DOHH2 (cell line): ENCODE data around the gene AOC3.

Source experiments
- H3F3A ChIP-seq: fragments of 200-600 bp; sonication (generic), shearing (Covaris generic); 2 replicates; pipeline ENCODE4 v1.6.0; 2016; ENCODE audit warnings: antibody characterized with exemption, mild to moderate bottlenecking; ENCODE audit not compliant: control insufficient read depth, insufficient read depth
- H3K27ac ChIP-seq: fragments of 200-600 bp; sonication (generic); 2 replicates; pipeline ENCODE4 v1.5.1; 2014; ENCODE audit warnings: low read depth, mild to moderate bottlenecking, low read length, moderate library complexity
- H3K27me3 ChIP-seq: fragments of 200-600 bp; sonication (generic); 2 replicates; pipeline ENCODE4 v1.6.1; 2014; ENCODE audit warnings: mild to moderate bottlenecking, low read length, mixed read lengths; ENCODE audit not compliant: control insufficient read depth
- H3K36me3 ChIP-seq: fragments of 200-600 bp; sonication (generic); 2 replicates; pipeline ENCODE4 v1.6.1; 2014; ENCODE audit warnings: mild to moderate bottlenecking, low read length, moderate library complexity, mixed read lengths; ENCODE audit not compliant: control insufficient read depth
- H3K4me1 ChIP-seq: fragments of 200-600 bp; sonication (generic); 2 replicates; pipeline ENCODE4 v1.6.1; 2014; ENCODE audit warnings: mild to moderate bottlenecking, low read length, mixed read lengths; ENCODE audit not compliant: control insufficient read depth
- H3K4me2 ChIP-seq: fragments of 200-600 bp; sonication (generic); 2 replicates; pipeline ENCODE4 v1.6.0; 2014; ENCODE audit warnings: mild to moderate bottlenecking, low read length, moderate library complexity
- H3K4me3 ChIP-seq: fragments of 200-600 bp; sonication (generic); 2 replicates; pipeline ENCODE4 v1.5.1; 2014; ENCODE audit warnings: mild to moderate bottlenecking, low read length, mixed read lengths
- H3K79me2 ChIP-seq: fragments of 200-600 bp; sonication (generic); 2 replicates; pipeline ENCODE4 v1.6.1; 2014; ENCODE audit warnings: mild to moderate bottlenecking, low read length, mixed read lengths; ENCODE audit not compliant: control insufficient read depth
- H3K9me2 ChIP-seq: fragments of 200-600 bp; sonication (generic); replicated peaks from 2 replicates; pipeline ENCODE4 v1.6.1; 2014; ENCODE audit warnings: mild to moderate bottlenecking, low read length, mixed read lengths; ENCODE audit not compliant: control insufficient read depth
- H3K9me3 ChIP-seq: fragments of 200-600 bp; sonication (generic); 2 replicates; pipeline ENCODE4 v1.6.1; 2014; ENCODE audit warnings: antibody characterized with exemption, low read length, mixed read lengths; ENCODE audit not compliant: control insufficient read depth, insufficient read depth
- H4K20me1 ChIP-seq: fragments of 200-600 bp; sonication (generic); 2 replicates; pipeline ENCODE4 v1.6.0; 2014; ENCODE audit warnings: low read depth, mild to moderate bottlenecking, antibody characterized with exemption, low read length, moderate library complexity; ENCODE audit not compliant: control insufficient read depth, insufficient read depth
- EZH2phosphoT487 ChIP-seq: fragments of 200-600 bp; sonication (generic); IDR thresholded peaks from 2 replicates; pipeline ENCODE4 v1.6.1; 2017; ENCODE audit warnings: borderline replicate concordance, mild to moderate bottlenecking, antibody characterized with exemption, low read length, moderate library complexity, mixed read lengths
- TF ChIP-seq, protein P1 (sequence below): fragments of 200-600 bp; sonication (generic); IDR thresholded peaks from one replicate; pipeline ENCODE4 v1.5.1; 2014; ENCODE audit warnings: antibody characterized with exemption, mild to moderate bottlenecking, low read depth, low read length; ENCODE audit not compliant: poor library complexity, severe bottlenecking

AOC3 gene

DNA sequence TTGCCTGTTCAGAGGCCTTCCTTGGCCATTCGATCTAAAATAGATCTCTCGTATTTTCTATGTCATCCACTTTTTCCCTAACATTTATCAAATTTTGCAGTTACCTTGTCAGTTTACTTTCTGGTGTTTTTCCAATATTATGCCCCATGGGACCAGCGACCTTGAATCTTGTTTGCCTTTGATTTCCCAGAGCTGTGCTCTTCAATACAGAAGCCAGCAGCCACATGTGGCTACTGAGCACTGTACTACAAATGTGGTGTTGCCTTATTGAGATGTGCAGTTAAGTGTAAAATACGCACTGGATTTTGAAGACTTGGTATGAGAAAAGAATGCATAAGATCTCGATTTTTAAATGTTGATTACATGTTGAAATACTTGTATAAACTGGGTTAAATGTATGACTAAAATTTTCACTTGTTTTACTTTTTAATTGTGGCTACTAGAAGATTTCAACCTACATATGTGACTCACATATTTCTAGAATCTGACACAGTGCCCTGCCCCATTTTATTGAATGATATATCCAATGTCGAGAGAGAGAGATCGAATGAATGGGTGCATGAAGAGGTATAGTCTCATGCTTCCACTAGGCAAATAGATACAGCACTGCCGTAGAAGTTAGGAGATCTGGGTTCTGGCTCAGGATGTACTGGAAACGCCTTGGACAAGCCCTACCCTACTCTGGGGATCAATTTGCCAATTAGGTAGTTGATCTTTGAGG lies 18.6 kb upstream of the AOC3 start:
- H3F3A ChIP-seq, result no peaks in the 10 kb centered on the region
- peak overlapping the region; percentile 90 for H3K4me3 ChIP-seq
- TF ChIP-seq EZH2phosphoT487, result no peak
- TF ChIP-seq, protein P1, sequence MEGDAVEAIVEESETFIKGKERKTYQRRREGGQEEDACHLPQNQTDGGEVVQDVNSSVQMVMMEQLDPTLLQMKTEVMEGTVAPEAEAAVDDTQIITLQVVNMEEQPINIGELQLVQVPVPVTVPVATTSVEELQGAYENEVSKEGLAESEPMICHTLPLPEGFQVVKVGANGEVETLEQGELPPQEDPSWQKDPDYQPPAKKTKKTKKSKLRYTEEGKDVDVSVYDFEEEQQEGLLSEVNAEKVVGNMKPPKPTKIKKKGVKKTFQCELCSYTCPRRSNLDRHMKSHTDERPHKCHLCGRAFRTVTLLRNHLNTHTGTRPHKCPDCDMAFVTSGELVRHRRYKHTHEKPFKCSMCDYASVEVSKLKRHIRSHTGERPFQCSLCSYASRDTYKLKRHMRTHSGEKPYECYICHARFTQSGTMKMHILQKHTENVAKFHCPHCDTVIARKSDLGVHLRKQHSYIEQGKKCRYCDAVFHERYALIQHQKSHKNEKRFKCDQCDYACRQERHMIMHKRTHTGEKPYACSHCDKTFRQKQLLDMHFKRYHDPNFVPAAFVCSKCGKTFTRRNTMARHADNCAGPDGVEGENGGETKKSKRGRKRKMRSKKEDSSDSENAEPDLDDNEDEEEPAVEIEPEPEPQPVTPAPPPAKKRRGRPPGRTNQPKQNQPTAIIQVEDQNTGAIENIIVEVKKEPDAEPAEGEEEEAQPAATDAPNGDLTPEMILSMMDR, result no peak
- H3K79me2 ChIP-seq, result peaks cover 46% of the 10 kb centered on the region
- H3K4me2 ChIP-seq, result peak overlapping the region; percentile 76
- H4K20me1 ChIP-seq, result no peaks in the 10 kb centered on the region
- H3K9me3 ChIP-seq, result no peaks in the 10 kb centered on the region
- H3K4me1 ChIP-seq, result peaks cover 17% of the 10 kb centered on the region
- peaks cover 37% of the 10 kb centered on the region for H3K36me3 ChIP-seq
- H3K9me2 ChIP-seq, result no peaks in the 10 kb centered on the region
- H3K27me3 ChIP-seq, result no peaks in the 10 kb centered on the region
- H3K27ac ChIP-seq, result peak overlapping the region; percentile 55

DNA sequence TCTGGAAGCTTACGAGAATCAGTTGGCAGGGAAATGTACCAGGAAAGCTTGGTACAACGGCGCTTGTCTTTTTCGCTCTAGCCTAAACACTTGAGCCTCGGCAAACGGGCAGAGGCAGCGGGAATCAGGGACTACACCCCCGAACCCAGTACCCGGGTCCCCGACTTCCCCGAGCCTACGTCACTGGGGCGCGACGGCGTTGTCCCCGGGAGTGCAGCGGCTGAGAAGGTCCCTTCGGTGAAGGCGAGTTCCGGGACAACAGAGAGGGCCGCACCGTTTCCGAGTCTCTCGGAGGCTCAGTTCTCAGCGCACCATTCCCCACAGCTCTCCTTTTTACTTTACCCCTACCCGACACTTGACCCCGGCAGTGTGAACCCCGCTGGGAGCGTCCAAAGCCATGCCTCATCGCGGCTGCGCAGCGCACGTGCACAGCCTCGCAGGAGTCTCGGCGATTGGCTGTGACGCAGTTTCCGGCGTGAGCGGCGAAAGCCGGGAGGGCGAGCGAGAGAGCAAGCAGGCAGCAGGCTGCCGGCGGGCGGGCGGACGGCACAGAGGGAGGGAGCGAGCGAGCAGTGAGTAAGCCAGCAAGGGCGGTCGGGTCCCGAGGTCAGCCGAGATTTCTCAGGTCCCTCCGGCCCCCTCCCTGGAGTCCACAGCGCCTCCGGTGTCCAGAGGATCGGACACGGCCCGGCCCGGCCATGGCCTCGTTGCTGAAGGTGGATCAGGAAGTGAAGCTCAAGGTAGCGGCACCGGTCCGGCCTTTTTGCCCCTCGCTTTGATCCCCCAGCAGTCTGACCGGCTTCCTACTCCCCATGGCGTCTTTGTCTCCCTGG lies 17.8 kb upstream of the AOC3 start, which contains the start of gene PSME3:
Gene PSME3 (plus strand): TSS at position 464 of the 833 bp plus-strand sequence. CDS start 235 bp downstream, at position 699.
- TF ChIP-seq, protein P1, result no peak
- no peak for TF ChIP-seq EZH2phosphoT487
- Histone ChIP-seq H3K27me3 (no peaks in the 10 kb centered on the region), H4K20me1 (no peaks in the 10 kb centered on the region), H3K79me2 (peaks cover 46% of the 10 kb centered on the region), H3K27ac (peak within 1 kb of the TSS; percentile 55), H3K9me3 (no peaks in the 10 kb centered on the region), H3K4me2 (peak within 1 kb of the TSS; percentile 76), H3K36me3 (peaks cover 45% of the 10 kb centered on the region), H3F3A (no peaks in the 10 kb centered on the region), H3K4me1 (peaks cover 17% of the 10 kb centered on the region), H3K9me2 (no peaks in the 10 kb centered on the region), H3K4me3 (peak within 1 kb of the TSS; percentile 90)

DNA sequence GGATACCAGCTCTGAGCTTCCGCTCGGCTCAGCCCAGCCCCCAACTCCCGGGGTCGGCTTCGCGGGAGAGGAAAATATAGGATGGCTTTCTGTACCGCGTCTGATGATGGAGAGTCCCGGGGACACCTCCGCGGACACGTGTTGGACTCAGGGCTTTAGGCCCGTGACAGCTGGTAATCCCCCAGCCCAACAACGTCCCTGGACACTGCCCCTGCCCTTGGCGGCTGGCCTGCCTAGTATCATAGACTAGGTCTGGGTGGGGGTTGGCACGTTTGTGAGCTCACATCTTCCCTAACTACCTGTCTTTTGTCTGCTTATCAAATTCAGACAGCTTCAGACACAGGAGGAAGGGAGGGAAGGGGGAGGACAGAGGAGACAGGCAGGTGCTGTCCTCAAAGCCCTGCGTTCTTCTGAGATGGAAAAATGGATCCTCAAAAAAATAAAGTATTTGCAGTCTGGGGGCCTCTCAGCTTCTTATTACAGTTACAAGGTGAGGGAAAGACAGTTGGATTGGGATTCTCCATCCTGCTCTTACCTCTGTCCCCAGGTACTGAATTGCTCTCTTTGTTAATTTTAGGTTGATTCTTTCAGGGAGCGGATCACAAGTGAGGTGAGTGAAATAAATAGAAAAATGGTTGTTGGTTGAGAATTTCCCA lies 17.1 kb upstream of the AOC3 start:
- Histone ChIP-seq H3K79me2 (peaks cover 46% of the 10 kb centered on the region), H3K27me3 (no peaks in the 10 kb centered on the region), H3F3A (no peaks in the 10 kb centered on the region), H3K4me2 (peak overlapping the region; percentile 76), H3K4me3 (peak overlapping the region; percentile 90), H3K4me1 (peaks cover 17% of the 10 kb centered on the region), H3K36me3 (peaks cover 52% of the 10 kb centered on the region), H3K9me2 (no peaks in the 10 kb centered on the region), H3K9me3 (no peaks in the 10 kb centered on the region), H3K27ac (peak overlapping the region; percentile 55), H4K20me1 (no peaks in the 10 kb centered on the region)
- TF ChIP-seq EZH2phosphoT487, result no peak
- TF ChIP-seq, protein P1, result no peak
